Choroid plexus epithelial cell (primary cell): Measurements from ENCODE around the gene ARCN1.
"Not testable (repeated sequence)": the region's sequence is repeated elsewhere in the genome, so short reads cannot be mapped to it uniquely, and the experiment has no call there.

Source experiments
- DNase-seq: peaks from one replicate; pipeline ENCODE4 v3.0.0-alpha.2; 2010; ENCODE audit warnings: low read depth
- H3K4me3 ChIP-seq: 2 replicates; pipeline ENCODE4 v1.5.1; 2011; ENCODE audit warnings: low read depth, mild to moderate bottlenecking, control low read depth, low read length, moderate library complexity
- CTCF ChIP-seq: conservative IDR thresholded peaks from 2 replicates; pipeline ENCODE4 v1.5.1; 2011; ENCODE audit warnings: low read depth, mild to moderate bottlenecking, control low read depth, inconsistent platforms, low read length, moderate library complexity

Gene ARCN1

GRCh38 chr11:118610225-118610772 lies 38.1 kb downstream of the ARCN1 start:
- no peak for DNase-seq
- TF ChIP-seq CTCF = no peak

DNA sequence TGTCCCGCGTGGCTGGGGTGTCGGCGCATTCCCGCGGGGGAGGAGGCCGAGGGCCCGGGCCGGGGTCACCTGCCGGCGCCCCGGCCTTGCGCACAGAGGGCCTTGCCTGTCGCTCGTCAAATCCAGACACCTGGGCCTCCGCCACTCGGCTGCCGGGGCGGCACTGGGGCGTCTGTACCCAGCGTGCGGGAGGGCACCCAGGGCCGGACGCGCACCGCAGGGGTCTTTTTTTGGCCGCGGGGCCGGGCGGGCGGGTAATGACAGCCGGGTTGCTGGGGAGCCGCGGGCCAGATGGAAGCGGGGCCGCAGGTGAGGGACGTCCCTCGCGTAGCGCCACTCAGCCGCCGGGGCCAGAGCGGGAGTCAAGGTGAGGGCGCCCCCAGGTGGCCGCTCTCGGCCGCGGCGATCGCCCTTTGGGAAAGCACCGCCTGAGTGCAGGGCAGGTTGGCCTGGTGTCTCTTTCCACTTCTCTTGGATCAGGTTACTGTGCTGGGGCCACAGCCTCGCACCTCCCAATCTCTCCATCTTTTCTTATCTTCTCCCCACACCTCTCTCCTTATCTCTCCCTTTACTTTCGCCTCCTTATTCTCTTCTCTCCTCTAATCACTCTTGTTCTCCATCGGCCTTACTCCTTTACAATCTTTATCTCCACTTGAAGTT lies 38.7 kb downstream of the ARCN1 start:
- DNase-seq = peak; percentile 77
- peak; percentile 76 for TF ChIP-seq CTCF
- H3K4me3 ChIP-seq = peak overlapping the region; percentile 87

More at GRCh38 chr11:118610225-118610772, 38.1 kb downstream of the ARCN1 start:
- H3K4me3 ChIP-seq = peak overlapping the region; percentile 87

DNA sequence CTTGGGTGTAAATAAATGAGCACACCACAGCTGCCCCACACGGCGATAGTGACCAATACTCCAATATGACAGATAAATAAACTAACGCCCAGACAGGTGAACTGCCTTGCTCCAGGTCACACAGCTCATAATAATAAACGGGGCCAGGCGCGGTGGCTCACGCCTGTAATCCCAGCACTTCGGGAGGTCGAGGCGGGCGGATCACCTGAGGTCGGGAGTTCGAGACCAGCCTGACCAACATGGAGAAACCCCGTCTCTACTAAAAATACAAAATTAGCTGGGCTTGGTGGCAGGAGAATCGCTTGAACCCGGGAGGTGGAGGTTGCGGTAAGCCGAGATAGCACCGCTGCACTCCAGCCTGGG lies 39.2 kb downstream of the ARCN1 start:
- DNase-seq = not testable (repeated sequence)
- peak overlapping the region; percentile 87 for H3K4me3 ChIP-seq

DNA sequence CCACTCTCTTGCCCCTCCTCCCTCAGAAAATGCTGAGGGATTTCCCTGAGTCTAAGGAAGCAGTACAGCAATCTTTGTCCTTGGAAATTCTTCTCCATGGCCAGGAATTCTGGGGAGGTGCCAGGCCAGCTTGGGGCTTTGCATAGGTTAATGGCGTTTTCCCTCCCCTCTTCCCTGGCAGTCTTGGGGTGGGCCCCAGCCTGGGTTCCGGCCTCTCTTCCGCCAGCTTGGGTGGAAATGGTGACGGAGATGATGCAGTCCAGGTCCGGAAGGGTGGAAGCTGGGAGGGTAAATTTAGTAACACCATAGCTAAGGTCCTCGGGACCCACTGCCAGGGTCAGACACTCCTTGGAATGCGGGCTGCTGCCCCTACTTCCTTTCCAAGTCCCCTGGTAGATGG lies 40.2 kb downstream of the ARCN1 start:
- DNase-seq = no peak
- H3K4me3 ChIP-seq = no peak overlapping the region
- TF ChIP-seq CTCF = no peak

GRCh38 chr11:118614511-118614910 lies 42.3 kb downstream of the ARCN1 start:
- TF ChIP-seq CTCF = no peak
- H3K4me3 ChIP-seq = no peak overlapping the region

GRCh38 chr11:118615282-118615975 lies 43.2 kb downstream of the ARCN1 start:
- peak; percentile 68 for DNase-seq
- TF ChIP-seq CTCF = no peak
- H3K4me3 ChIP-seq = no peak overlapping the region

More at GRCh38 chr11:118614511-118614910, 42.3 kb downstream of the ARCN1 start:
- no peak for DNase-seq

DNA sequence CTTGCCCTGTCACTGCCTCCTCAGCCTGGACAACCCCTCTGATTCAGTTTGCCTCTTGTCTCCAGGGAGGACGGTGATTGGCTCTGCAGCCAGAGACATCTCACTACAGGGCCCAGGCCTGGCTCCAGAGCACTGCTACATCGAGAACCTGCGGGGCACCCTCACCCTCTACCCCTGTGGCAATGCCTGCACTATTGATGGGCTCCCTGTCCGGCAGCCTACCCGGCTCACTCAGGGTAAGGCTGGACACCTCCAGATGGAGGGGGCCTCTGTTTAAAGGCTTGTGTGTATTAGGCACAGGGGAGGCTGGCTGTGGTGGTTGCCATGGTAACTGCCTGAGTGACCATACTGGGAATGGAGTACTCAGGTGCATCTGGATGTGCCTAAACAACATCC lies 43.8 kb downstream of the ARCN1 start:
- no peak overlapping the region for H3K4me3 ChIP-seq
- no peak for TF ChIP-seq CTCF

More for the DNA sequence above, 43.8 kb downstream of the ARCN1 start:
- no peak for DNase-seq
